Measurements from ENCODE around the gene OR8B12.

OR8B12 gene

GRCh38 chr11:124493016-124493655 is 50.3 kb downstream of the OR8B12 start:
- no peaks in the 10 kb centered on the region for H3K9me3 ChIP-seq (ENCODE audit: insufficient read depth, low read length, severe bottlenecking)
- no peak for TF ChIP-seq EZH2 (IDR thresholded peaks at IDR 0.05; ENCODE audit: borderline replicate concordance, low read depth, low read length, severe bottlenecking)
- no peak for TF ChIP-seq CTCF (IDR thresholded peaks at IDR 0.05; ENCODE audit: borderline replicate concordance, extremely low read depth, low read length, poor library complexity, severe bottlenecking)
- ATAC-seq (ENCODE audit: insufficient read depth, low read depth): no peak
- H3K4me3 ChIP-seq (ENCODE audit: low read depth in 1 of 2, low read length in 2 of 2): no peak overlapping the region
- H3K4me1 ChIP-seq (ENCODE audit: insufficient read depth, low read length): no peaks in the 10 kb centered on the region
- no peak overlapping the region for H2AFZ ChIP-seq (ENCODE audit: low read depth, low read length)
- no peak for DNase-seq
- H3K27me3 ChIP-seq (ENCODE audit: insufficient read depth, low read length, poor library complexity): no peaks in the 10 kb centered on the region
- H3K9ac ChIP-seq (ENCODE audit: low read depth, low read length): no peak overlapping the region
- no peak overlapping the region for H3K4me2 ChIP-seq (ENCODE audit: insufficient read depth, low read length)
- H3K36me3 ChIP-seq (ENCODE audit: insufficient read depth, low read length): no peaks in the 10 kb centered on the region
- no peaks in the 10 kb centered on the region for H3K79me2 ChIP-seq (ENCODE audit: insufficient read depth, low read length)
- H4K20me1 ChIP-seq (ENCODE audit: insufficient read depth, low read length): no peaks in the 10 kb centered on the region
- no peak overlapping the region for H3K27ac ChIP-seq (ENCODE audit: low read length)
